GM12892 (cell line): Measurements from ENCODE around the gene KLHL4.

Experiments used
- POLR2A ChIP-seq: IDR thresholded peaks from 2 replicates; pipeline ENCODE4 v1.6.1; 2011; ENCODE audit warnings: low read depth, low read length, control low read depth
- POLR2AphosphoS5 ChIP-seq: IDR thresholded peaks from 2 replicates; pipeline ENCODE4 v1.6.1; 2011; ENCODE audit warnings: low read depth, low read length, control low read depth

DNA sequence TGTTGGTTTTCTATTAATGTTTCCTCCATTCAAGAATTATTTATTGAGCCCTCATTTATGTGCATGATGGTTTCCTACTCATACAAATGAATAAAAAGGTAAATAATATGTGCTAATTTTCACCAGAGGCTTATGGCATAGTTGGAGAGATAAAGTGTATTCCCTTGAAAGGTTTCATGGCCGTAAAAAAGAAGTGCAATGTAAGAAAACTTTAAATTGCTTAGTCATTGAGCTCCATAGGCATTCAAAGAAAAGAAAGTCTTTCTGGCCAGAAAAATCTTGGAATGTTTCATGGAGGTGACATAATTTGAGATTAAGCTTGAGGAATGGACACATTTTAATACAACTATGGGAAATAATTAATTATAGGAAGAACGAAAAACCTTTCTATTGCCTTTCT, 8.7 kb downstream of the KLHL4 start:
- TF ChIP-seq POLR2AphosphoS5 (no peak), POLR2A (no peak)
